HepG2 (cell line): Measurements from ENCODE around the gene EID3. TPM values are rescaled to one million over a fixed set of nuclear protein-coding genes. Genes with fewer than 3 reads are reported as not detected.

ENCODE experiments used
- BRF2 ChIP-seq: sonication (generic); formaldehyde crosslinking; IDR thresholded peaks from 2 replicates; pipeline ENCODE4 v1.8.1; 2022; ENCODE audit warnings: mild to moderate bottlenecking, missing genetic modification reagents
- CENPT ChIP-seq: sonication (generic); formaldehyde crosslinking; IDR thresholded peaks from 2 replicates; pipeline ENCODE4 v1.8.0; 2022; ENCODE audit warnings: low read depth, mild to moderate bottlenecking, moderate library complexity, missing genetic modification reagents
- GMEB1 ChIP-seq: sonication (generic); formaldehyde crosslinking; IDR thresholded peaks from 2 replicates; pipeline ENCODE4 v1.5.1; 2020; ENCODE audit warnings: missing genetic modification reagents, mild to moderate bottlenecking, borderline replicate concordance
- HNRNPUL1 ChIP-seq: fragments of 200-400 bp; formaldehyde crosslinking; IDR thresholded peaks from 2 replicates; pipeline ENCODE4 v1.6.1; 2017; ENCODE audit warnings: low read depth, mild to moderate bottlenecking, low read length, moderate library complexity
- KAT8 ChIP-seq: IDR thresholded peaks from 2 replicates; pipeline ENCODE4 v1.6.1; 2016; ENCODE audit warnings: missing genetic modification reagents, missing compliant biosample characterization
- NFIB ChIP-seq: sonication (generic); formaldehyde crosslinking; IDR thresholded peaks from 2 replicates; pipeline ENCODE4 v1.9.0; 2021; ENCODE audit warnings: missing genetic modification reagents, mild to moderate bottlenecking, borderline replicate concordance
- RBM39 ChIP-seq: fragments of 200-400 bp; formaldehyde crosslinking; IDR thresholded peaks from one replicate; pipeline ENCODE4 v1.6.1; 2018; ENCODE audit warnings: antibody characterized with exemption, mild to moderate bottlenecking, low read depth, low read length; ENCODE audit not compliant: poor library complexity, severe bottlenecking
- RNF2 ChIP-seq: fragments of 450-650 bp; conservative IDR thresholded peaks from 2 replicates; pipeline ENCODE4 v1.6.1; 2016; ENCODE audit warnings: low read depth
- SIN3B ChIP-seq: fragments of 150-350 bp; IDR thresholded peaks from 2 replicates; pipeline ENCODE4 v1.6.1; 2014; ENCODE audit warnings: low read length
- SRSF9 ChIP-seq: fragments of 200-400 bp; formaldehyde crosslinking; IDR thresholded peaks from 2 replicates; pipeline ENCODE4 v1.6.1; 2018; ENCODE audit warnings: borderline replicate concordance, mild to moderate bottlenecking, low read depth, low read length; ENCODE audit not compliant: insufficient read depth, poor library complexity, severe bottlenecking
- ZMAT3 ChIP-seq: sonication (generic); formaldehyde crosslinking; conservative IDR thresholded peaks from 2 replicates; pipeline ENCODE4 v1.7.0; 2021; ENCODE audit warnings: missing genetic modification reagents
- ZNF644 ChIP-seq: IDR thresholded peaks from 2 replicates; pipeline ENCODE4 v1.6.1; 2016; ENCODE audit warnings: low read depth
- ZNF775 ChIP-seq: sonication (generic); formaldehyde crosslinking; IDR thresholded peaks from 2 replicates; pipeline ENCODE4 v1.4.0; 2020; ENCODE audit warnings: missing genetic modification reagents, mild to moderate bottlenecking, moderate library complexity, borderline replicate concordance
- ZNF816 ChIP-seq: sonication (generic); formaldehyde crosslinking; IDR thresholded peaks from 2 replicates; pipeline ENCODE4 v1.8.0; 2022; ENCODE audit warnings: missing genetic modification reagents, mild to moderate bottlenecking, borderline replicate concordance
- polyA plus RNA-seq, 8 experiments: library from polyadenylated mRNA; depleted of rRNA in 3 of 8; stranded (reverse) in 7 of 8; unstranded in 1 of 8; fragments of >200 nt; fragmentation: Illumina TruSeq in 4 of 8; extraction: Trizol in 4 of 8; gene quantifications; 2 replicates each; pipeline versions ENCODE4 v1.2.1 to v1.2.3, GENCODE V29; 2011 to 2016; ENCODE audit warnings: low read depth in 4 of 8, missing spikeins in 1 of 8, mixed read lengths in 1 of 8; ENCODE audit not compliant: insufficient read depth in 1 of 8
- total RNA-seq, 5 experiments: library from RNA; depleted of rRNA; stranded (reverse); fragments of >200 nt; fragmentation: Illumina TruSeq; extraction: Trizol; gene quantifications; 2 replicates each; pipeline ENCODE4 v1.2.3, GENCODE V29; 2016; ENCODE audit warnings: low read depth in 1 of 5
- TF ChIP-seq, protein P1 (sequence below): IDR thresholded peaks from 2 replicates; pipeline ENCODE4 v1.4.0; 2020; ENCODE audit warnings: mild to moderate bottlenecking, missing genetic modification reagents
- TF ChIP-seq, protein P2 (sequence below): sonication (generic); formaldehyde crosslinking; IDR thresholded peaks from 2 replicates; pipeline ENCODE4 v1.4.0; 2020; ENCODE audit warnings: missing genetic modification reagents, borderline replicate concordance

The EID3 gene
- total and polyA plus RNA-seq, 2 of the 13 experiments (the other 11 are each of a cell fraction or from before 2014, with no cell fraction given): 0.38 to 4.5 TPM

DNA sequence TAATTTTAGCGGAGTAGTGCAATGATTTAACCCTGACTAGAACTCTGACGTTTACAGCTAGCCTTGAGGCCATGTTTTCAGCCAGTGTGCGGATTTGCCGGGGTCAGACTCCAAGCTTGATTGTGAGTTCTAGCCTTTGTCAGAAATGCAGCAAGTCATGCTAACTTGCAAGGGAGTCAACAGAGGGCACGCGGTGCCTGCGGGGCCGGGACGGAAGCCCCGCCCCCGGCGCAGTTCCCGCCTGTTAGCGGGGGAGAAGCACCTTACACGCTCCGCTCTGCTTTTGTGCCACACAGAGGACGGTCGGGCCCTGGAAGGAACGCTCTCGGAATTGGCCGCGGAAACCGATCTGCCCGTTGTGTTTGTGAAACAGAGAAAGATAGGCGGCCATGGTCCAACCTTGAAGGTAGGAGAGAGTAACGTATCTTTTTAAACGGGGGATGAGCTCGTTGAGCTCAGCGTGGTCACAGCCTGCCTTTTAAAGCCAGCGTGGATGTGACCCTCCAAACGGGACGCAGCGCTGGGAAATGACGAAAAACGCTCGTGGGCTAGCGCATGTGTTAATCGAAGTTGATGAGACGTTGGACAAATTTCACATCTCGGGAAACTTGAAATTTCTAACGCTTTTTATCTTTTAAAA lies 14.8 kb upstream of the EID3 start (continued):
- peak; percentile 72; the same call in 1 of the 2 replicates for TF ChIP-seq KAT8 (CRISPR knock-in tag)
- peak; percentile 76; the same call in 1 of the 2 replicates for TF ChIP-seq BRF2 (CRISPR knock-in tag)
- no peak for TF ChIP-seq CENPT
- TF ChIP-seq, protein P1, sequence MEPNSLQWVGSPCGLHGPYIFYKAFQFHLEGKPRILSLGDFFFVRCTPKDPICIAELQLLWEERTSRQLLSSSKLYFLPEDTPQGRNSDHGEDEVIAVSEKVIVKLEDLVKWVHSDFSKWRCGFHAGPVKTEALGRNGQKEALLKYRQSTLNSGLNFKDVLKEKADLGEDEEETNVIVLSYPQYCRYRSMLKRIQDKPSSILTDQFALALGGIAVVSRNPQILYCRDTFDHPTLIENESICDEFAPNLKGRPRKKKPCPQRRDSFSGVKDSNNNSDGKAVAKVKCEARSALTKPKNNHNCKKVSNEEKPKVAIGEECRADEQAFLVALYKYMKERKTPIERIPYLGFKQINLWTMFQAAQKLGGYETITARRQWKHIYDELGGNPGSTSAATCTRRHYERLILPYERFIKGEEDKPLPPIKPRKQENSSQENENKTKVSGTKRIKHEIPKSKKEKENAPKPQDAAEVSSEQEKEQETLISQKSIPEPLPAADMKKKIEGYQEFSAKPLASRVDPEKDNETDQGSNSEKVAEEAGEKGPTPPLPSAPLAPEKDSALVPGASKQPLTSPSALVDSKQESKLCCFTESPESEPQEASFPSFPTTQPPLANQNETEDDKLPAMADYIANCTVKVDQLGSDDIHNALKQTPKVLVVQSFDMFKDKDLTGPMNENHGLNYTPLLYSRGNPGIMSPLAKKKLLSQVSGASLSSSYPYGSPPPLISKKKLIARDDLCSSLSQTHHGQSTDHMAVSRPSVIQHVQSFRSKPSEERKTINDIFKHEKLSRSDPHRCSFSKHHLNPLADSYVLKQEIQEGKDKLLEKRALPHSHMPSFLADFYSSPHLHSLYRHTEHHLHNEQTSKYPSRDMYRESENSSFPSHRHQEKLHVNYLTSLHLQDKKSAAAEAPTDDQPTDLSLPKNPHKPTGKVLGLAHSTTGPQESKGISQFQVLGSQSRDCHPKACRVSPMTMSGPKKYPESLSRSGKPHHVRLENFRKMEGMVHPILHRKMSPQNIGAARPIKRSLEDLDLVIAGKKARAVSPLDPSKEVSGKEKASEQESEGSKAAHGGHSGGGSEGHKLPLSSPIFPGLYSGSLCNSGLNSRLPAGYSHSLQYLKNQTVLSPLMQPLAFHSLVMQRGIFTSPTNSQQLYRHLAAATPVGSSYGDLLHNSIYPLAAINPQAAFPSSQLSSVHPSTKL (CRISPR knock-in tag): peak; percentile 84
- TF ChIP-seq NFIB (CRISPR knock-in tag): no peak
- no peak for TF ChIP-seq ZNF775
- TF ChIP-seq GMEB1 (CRISPR knock-in tag): peak; percentile 78; the same call in 1 of the 2 replicates
- TF ChIP-seq ZMAT3: peak; percentile 96
- no peak for TF ChIP-seq ZNF816
- TF ChIP-seq ZNF644 (CRISPR knock-in tag): 0 out of 2 replicates have a peak, but pooled peaks have one; percentile 38
- TF ChIP-seq SIN3B: no peak
- peak; percentile 90 for TF ChIP-seq RNF2
- TF ChIP-seq, protein P2, sequence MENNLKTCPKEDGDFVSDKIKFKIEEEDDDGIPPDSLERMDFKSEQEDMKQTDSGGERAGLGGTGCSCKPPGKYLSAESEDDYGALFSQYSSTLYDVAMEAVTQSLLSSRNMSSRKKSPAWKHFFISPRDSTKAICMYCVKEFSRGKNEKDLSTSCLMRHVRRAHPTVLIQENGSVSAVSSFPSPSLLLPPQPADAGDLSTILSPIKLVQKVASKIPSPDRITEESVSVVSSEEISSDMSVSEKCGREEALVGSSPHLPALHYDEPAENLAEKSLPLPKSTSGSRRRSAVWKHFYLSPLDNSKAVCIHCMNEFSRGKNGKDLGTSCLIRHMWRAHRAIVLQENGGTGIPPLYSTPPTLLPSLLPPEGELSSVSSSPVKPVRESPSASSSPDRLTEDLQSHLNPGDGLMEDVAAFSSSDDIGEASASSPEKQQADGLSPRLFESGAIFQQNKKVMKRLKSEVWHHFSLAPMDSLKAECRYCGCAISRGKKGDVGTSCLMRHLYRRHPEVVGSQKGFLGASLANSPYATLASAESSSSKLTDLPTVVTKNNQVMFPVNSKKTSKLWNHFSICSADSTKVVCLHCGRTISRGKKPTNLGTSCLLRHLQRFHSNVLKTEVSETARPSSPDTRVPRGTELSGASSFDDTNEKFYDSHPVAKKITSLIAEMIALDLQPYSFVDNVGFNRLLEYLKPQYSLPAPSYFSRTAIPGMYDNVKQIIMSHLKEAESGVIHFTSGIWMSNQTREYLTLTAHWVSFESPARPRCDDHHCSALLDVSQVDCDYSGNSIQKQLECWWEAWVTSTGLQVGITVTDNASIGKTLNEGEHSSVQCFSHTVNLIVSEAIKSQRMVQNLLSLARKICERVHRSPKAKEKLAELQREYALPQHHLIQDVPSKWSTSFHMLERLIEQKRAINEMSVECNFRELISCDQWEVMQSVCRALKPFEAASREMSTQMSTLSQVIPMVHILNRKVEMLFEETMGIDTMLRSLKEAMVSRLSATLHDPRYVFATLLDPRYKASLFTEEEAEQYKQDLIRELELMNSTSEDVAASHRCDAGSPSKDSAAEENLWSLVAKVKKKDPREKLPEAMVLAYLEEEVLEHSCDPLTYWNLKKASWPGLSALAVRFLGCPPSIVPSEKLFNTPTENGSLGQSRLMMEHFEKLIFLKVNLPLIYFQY (CRISPR knock-in tag): peak; percentile 66; the same call in 1 of the 2 replicates
- no peak for TF ChIP-seq HNRNPUL1
- TF ChIP-seq SRSF9: no peak
- peak; percentile 70 for TF ChIP-seq RBM39
